Suprapubic skin (tissue), 4 donors: Measurements from ENCODE around the gene ZFR2.

Experiments used
- CTCF ChIP-seq, 2 donors: fragments of 200-600 bp in 1 of 2; fragments of 450-650 bp in 1 of 2; sonication (generic) in 1 of 2; IDR thresholded peaks; one replicate each; pipeline ENCODE4 v1.5.1; 2016 to 2019; ENCODE audit warnings: antibody characterized with exemption in 2 of 2, mild to moderate bottlenecking in 1 of 2, moderate library complexity in 1 of 2
- EP300 ChIP-seq: sonication (generic); formaldehyde crosslinking; IDR thresholded peaks from one replicate; pipeline ENCODE4 v1.6.1; 2017; ENCODE audit warnings: antibody characterized with exemption
- POLR2A ChIP-seq, 2 donors: fragments of 450-650 bp; IDR thresholded peaks; one replicate each; pipeline ENCODE4 v1.6.1; 2017; ENCODE audit warnings: antibody characterized with exemption in 2 of 2, mild to moderate bottlenecking in 2 of 2, moderate library complexity in 2 of 2
- POLR2AphosphoS5 ChIP-seq, 3 donors: sonication (generic); formaldehyde crosslinking; IDR thresholded peaks; one replicate each; pipeline ENCODE4 v1.6.1; 2017; ENCODE audit warnings: antibody characterized with exemption in 3 of 3

GRCh38 chr19:3807131-3807480 is 61.7 kb downstream of the ZFR2 start:
- TF ChIP-seq EP300, result no peak
- TF ChIP-seq CTCF (IDR thresholded peaks at IDR 0.05), result no peak
- no peak for TF ChIP-seq POLR2AphosphoS5 (IDR thresholded peaks at IDR 0.05)
- TF ChIP-seq POLR2A (IDR thresholded peaks at IDR 0.05), result no peak
